Prostate gland (tissue), 2 donors: ENCODE data around the gene KLHDC3.

Experiments used
- POLR2A ChIP-seq: fragments of 450-650 bp; IDR thresholded peaks from one replicate; pipeline ENCODE4 v1.6.1; 2016; ENCODE audit warnings: antibody characterized with exemption, mild to moderate bottlenecking
- POLR2AphosphoS5 ChIP-seq: sonication (generic); formaldehyde crosslinking; IDR thresholded peaks from one replicate; pipeline ENCODE4 v1.6.1; 2017; ENCODE audit warnings: antibody characterized with exemption
- TF ChIP-seq, protein P1 (sequence below), 4 experiments: fragments of 200-600 bp in 2 of 4; fragments of 450-650 bp in 2 of 4; sonication (generic) in 2 of 4; IDR thresholded peaks; 1 replicate in 3 of 4; 2 replicates in 1 of 4; pipeline ENCODE4 v1.5.1; 2016 to 2019; ENCODE audit warnings: antibody characterized with exemption in 4 of 4, mild to moderate bottlenecking in 2 of 4, moderate library complexity in 2 of 4

DNA sequence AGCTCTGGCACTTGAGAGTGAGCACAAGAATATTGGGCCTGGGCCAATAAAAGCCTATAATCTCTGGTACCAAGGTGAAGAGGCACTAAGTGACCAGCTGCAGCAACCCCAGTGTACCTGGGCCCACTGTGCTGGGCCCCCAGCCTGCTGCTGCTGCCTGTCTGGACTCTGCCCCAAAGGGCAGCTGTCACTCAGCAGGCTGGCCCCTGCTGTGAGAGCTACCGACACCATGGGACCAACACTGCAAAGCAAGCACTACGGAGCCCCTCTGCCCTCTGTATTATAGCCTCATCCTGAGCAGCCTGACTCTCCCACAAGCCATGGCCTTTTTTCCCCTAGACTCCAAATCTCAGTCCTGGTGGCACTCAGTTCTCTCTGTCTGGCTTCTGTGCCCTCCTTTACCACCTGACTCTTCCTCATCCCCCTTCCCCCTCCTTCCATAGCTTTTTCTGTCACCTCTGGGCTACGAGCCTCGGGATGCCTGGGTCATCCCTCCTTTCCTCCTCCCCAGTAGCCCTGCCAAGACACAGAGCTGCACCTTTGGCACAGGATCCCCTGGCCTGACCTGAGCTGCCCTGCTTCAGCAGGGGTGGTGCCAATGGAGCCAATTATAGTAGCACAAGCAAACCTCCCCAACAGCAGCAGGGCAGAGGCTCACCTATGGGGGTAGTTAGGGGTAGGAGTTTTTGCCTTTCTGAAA, 21.6 kb downstream of the KLHDC3 start:
- TF ChIP-seq POLR2AphosphoS5 (no peak), POLR2A (no peak)
- TF ChIP-seq, protein P1, sequence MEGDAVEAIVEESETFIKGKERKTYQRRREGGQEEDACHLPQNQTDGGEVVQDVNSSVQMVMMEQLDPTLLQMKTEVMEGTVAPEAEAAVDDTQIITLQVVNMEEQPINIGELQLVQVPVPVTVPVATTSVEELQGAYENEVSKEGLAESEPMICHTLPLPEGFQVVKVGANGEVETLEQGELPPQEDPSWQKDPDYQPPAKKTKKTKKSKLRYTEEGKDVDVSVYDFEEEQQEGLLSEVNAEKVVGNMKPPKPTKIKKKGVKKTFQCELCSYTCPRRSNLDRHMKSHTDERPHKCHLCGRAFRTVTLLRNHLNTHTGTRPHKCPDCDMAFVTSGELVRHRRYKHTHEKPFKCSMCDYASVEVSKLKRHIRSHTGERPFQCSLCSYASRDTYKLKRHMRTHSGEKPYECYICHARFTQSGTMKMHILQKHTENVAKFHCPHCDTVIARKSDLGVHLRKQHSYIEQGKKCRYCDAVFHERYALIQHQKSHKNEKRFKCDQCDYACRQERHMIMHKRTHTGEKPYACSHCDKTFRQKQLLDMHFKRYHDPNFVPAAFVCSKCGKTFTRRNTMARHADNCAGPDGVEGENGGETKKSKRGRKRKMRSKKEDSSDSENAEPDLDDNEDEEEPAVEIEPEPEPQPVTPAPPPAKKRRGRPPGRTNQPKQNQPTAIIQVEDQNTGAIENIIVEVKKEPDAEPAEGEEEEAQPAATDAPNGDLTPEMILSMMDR (IDR thresholded peaks at IDR 0.05), result no peak
